Measurements from ENCODE around the gene MACO1.

- TF ChIP-seq JUNB (IDR thresholded peaks at IDR 0.05): no peak
- TF ChIP-seq CTCF (IDR thresholded peaks at IDR 0.05): no peak
- no peak for TF ChIP-seq SMC3 (IDR thresholded peaks at IDR 0.05)
Observed at GRCh38 chr1:25515033-25515432, 84.3 kb downstream of the MACO1 start.

Data from A549 (cell line).